Measurements from ENCODE around the gene ZMYND10.
A peak's percentile ranks its signal among the peaks of the same experiment; 100 is the strongest.

The ZMYND10 gene

DNA sequence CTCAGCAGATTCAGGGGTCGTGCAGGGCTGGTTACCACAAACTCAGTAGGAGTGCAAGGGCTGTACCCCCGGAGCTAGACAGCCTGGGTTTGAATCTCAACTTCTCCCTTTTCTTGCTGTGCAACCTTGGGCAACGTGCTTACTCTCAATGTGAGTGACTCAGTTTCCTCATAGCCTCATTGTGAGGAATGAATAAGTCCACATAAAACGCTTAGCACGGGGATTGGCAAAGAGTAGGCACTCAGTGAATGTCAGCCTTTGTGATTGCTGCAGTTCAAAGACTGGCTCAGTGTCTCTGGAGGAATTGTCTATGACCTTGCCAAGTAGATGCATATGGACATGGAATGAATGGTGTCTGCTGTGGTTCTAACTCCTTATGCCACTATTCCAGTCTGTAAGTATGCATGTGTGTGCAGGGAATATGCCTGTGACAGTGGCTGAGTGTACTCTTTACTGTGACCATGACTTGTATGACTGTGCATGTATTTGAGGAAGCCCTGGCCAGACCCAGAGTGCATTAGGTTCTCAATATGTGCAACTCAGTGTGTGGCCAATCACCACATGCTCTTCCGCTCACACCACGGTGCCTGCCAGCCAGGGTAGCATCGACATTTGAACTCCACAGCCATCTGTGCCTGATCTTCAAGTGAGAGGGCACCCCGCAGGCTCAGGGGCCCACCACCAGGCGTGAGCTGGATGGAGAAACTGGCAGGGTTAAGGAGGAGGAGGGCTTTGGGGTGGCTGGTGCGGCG, 45.4 kb downstream of the ZMYND10 start (continued):
- TF ChIP-seq, protein P1, sequence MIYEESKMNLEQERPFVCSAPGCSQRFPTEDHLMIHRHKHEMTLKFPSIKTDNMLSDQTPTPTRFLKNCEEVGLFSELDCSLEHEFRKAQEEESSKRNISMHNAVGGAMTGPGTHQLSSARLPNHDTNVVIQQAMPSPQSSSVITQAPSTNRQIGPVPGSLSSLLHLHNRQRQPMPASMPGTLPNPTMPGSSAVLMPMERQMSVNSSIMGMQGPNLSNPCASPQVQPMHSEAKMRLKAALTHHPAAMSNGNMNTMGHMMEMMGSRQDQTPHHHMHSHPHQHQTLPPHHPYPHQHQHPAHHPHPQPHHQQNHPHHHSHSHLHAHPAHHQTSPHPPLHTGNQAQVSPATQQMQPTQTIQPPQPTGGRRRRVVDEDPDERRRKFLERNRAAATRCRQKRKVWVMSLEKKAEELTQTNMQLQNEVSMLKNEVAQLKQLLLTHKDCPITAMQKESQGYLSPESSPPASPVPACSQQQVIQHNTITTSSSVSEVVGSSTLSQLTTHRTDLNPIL (CRISPR knock-in tag; IDR thresholded peaks at IDR 0.05; ENCODE audit: low read depth) = no peak
- TF ChIP-seq, protein P2, sequence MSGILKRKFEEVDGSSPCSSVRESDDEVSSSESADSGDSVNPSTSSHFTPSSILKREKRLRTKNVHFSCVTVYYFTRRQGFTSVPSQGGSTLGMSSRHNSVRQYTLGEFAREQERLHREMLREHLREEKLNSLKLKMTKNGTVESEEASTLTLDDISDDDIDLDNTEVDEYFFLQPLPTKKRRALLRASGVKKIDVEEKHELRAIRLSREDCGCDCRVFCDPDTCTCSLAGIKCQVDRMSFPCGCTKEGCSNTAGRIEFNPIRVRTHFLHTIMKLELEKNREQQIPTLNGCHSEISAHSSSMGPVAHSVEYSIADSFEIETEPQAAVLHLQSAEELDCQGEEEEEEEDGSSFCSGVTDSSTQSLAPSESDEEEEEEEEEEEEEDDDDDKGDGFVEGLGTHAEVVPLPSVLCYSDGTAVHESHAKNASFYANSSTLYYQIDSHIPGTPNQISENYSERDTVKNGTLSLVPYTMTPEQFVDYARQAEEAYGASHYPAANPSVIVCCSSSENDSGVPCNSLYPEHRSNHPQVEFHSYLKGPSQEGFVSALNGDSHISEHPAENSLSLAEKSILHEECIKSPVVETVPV (CRISPR knock-in tag; IDR thresholded peaks at IDR 0.05) = no peak
- TF ChIP-seq PPARA (CRISPR knock-in tag; IDR thresholded peaks at IDR 0.05; ENCODE audit: borderline replicate concordance) = no peak

DNA sequence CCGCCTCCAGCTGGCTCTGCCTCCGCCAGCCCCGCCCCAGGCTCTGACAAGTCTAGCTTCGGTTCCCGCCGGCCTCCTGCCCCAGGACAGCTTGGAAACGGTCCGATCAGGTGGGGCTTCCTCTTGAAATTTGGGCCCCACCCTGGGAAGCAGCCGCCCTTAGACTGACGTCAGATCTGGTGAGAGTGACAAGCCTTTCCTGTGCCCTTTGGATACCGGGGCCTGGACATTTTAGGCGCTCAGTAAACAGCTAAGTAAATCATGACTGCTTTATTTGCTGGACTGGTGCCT, 45.9 kb downstream of the ZMYND10 start:
- ATAC-seq = no peak
- no peak for TF ChIP-seq BACH2 (CRISPR knock-in tag; IDR thresholded peaks at IDR 0.05; ENCODE audit: borderline replicate concordance)
- no peak for TF ChIP-seq CSDC2 (CRISPR knock-in tag; IDR thresholded peaks at IDR 0.05)
- TF ChIP-seq, protein P3, sequence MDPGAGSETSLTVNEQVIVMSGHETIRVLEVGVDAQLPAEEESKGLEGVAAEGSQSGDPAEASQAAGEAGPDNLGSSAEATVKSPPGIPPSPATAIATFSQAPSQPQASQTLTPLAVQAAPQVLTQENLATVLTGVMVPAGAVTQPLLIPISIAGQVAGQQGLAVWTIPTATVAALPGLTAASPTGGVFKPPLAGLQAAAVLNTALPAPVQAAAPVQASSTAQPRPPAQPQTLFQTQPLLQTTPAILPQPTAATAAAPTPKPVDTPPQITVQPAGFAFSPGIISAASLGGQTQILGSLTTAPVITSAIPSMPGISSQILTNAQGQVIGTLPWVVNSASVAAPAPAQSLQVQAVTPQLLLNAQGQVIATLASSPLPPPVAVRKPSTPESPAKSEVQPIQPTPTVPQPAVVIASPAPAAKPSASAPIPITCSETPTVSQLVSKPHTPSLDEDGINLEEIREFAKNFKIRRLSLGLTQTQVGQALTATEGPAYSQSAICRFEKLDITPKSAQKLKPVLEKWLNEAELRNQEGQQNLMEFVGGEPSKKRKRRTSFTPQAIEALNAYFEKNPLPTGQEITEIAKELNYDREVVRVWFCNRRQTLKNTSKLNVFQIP (CRISPR knock-in tag; IDR thresholded peaks at IDR 0.05; ENCODE audit: borderline replicate concordance, low read depth) = no peak
- no peak for TF ChIP-seq ZNF70 (CRISPR knock-in tag; IDR thresholded peaks at IDR 0.05)
- TF ChIP-seq, protein P4, sequence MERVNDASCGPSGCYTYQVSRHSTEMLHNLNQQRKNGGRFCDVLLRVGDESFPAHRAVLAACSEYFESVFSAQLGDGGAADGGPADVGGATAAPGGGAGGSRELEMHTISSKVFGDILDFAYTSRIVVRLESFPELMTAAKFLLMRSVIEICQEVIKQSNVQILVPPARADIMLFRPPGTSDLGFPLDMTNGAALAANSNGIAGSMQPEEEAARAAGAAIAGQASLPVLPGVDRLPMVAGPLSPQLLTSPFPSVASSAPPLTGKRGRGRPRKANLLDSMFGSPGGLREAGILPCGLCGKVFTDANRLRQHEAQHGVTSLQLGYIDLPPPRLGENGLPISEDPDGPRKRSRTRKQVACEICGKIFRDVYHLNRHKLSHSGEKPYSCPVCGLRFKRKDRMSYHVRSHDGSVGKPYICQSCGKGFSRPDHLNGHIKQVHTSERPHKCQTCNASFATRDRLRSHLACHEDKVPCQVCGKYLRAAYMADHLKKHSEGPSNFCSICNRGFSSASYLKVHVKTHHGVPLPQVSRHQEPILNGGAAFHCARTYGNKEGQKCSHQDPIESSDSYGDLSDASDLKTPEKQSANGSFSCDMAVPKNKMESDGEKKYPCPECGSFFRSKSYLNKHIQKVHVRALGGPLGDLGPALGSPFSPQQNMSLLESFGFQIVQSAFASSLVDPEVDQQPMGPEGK (CRISPR knock-in tag; IDR thresholded peaks at IDR 0.05; ENCODE audit: borderline replicate concordance) = no peak
- TF ChIP-seq GLIS3 (CRISPR knock-in tag; IDR thresholded peaks at IDR 0.05) = no peak
- no peak for TF ChIP-seq ZNF8 (CRISPR knock-in tag; IDR thresholded peaks at IDR 0.05)
- no peak for TF ChIP-seq OSR1 (CRISPR knock-in tag; IDR thresholded peaks at IDR 0.05)
- TF ChIP-seq SNAI2 (CRISPR knock-in tag; IDR thresholded peaks at IDR 0.05) = no peak

DNA sequence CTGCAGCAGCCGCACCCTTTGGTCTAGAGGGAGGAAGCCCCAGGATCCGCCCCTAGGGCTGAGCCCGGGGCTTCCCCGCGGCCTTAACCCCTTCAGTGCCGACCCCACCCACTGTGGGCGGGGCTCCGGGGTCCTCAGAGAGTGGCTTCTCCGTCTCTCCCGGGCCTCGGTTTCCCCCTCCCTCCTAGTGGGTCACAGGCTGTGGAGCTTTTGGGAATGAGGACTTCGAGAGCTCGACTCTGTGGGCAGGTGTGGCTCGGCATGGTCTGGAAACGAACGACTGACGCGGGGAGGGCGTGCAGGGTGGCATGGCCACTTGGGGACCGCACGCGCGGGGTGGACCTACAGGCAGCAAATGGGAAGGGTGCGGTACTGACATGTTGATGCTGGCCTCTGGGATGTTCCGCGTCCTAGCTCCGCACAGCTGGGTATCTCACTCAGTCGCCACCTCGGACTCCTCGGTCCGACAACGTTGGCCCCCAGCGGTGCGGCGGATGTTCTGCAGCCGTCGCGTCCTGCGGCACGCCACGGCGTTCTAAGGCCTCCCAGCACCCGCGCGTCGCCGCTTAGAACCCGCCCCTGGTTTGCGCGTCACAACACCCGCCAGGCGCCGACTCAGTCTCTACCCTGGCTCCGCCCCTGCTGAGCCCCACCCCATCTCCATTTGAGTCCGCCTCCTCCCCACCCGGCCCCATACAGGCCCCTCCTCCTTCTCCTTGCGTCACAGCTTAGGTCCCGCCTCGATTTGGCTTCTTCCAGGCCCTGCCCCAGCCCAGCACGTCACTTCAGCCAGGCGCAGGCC, 46.5 kb downstream of the ZMYND10 start, which contains the start of the genes HYAL3 and NAA80:
HYAL3 (minus strand) TSS at position 570 of the 802 bp plus-strand sequence. CDS start 3,803 bp downstream, outside the sequence.
NAA80 (minus strand) TSS at position 570 of the 802 bp plus-strand sequence. CDS start 1,942 bp downstream, outside the sequence.
- TF ChIP-seq ZNF8 (CRISPR knock-in tag; IDR thresholded peaks at IDR 0.05) (peak; percentile 93), ZFP30 (CRISPR knock-in tag; IDR thresholded peaks at IDR 0.05) (no peak), ZFP3 (CRISPR knock-in tag; IDR thresholded peaks at IDR 0.05) (0 out of 2 replicates have a peak, but pooled peaks have one; percentile 26), GLIS3 (CRISPR knock-in tag; IDR thresholded peaks at IDR 0.05) (no peak)
- ATAC-seq = peak; percentile 90

DNA sequence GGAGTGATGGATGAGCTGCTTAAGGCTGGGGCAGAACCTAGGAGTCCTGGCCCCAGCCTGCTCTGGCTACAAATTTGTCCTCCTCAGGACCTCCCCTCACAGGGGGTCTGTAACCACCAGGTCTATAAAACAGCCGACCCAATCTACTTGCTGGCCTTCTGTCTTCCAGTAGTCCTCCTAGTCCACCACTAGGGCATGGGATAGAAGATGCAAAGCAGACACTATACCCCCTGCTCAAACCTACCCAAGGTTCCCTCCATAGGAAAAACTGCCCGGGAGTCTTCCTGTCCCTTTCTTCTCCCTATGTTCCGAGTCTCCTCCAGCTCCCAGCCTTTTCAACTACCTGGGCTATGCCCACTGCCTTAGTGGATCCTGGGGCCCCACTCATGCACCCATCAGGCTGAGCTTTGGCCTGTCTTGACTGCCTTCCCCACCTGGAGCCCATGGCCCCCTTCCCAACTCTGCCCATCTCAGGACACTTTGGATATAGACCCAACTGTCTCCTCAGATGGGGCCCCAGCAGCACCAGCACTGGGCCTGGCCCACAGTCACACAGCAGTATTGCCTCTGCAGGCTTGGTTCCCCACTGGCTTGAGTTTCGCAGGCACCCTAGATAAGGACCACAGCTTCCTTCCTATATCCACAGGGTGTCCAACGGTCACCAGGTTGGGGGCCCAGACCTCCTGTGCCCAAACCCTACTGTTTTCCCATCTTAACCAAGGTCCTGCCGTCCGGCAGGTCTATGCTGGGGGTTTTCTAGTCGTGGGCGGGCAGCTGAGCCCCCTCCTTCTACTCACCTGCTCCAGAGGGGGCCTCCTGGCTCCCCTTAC, 47.4 kb downstream of the ZMYND10 start:
- no peak for ATAC-seq
- TF ChIP-seq ISL1 (CRISPR knock-in tag; IDR thresholded peaks at IDR 0.05) (no peak), GLIS3 (CRISPR knock-in tag; IDR thresholded peaks at IDR 0.05) (no peak), ZNF8 (CRISPR knock-in tag; IDR thresholded peaks at IDR 0.05) (no peak), ARNTL (CRISPR knock-in tag; IDR thresholded peaks at IDR 0.05; ENCODE audit: borderline replicate concordance, low read depth) (no peak), ZFP30 (CRISPR knock-in tag; IDR thresholded peaks at IDR 0.05) (no peak), ZNF565 (CRISPR knock-in tag; conservative IDR thresholded peaks at IDR 0.05; ENCODE audit: low read depth) (no peak), RARB (CRISPR knock-in tag; IDR thresholded peaks at IDR 0.05) (no peak), OSR1 (CRISPR knock-in tag; IDR thresholded peaks at IDR 0.05) (no peak), ZC3H10 (CRISPR knock-in tag; IDR thresholded peaks at IDR 0.05) (no peak), TOX (CRISPR knock-in tag; IDR thresholded peaks at IDR 0.05; ENCODE audit: borderline replicate concordance) (no peak), SNAI2 (CRISPR knock-in tag; IDR thresholded peaks at IDR 0.05) (no peak), ZNF70 (CRISPR knock-in tag; IDR thresholded peaks at IDR 0.05) (no peak), ZFP3 (CRISPR knock-in tag; IDR thresholded peaks at IDR 0.05) (no peak)
- TF ChIP-seq, protein P2 (CRISPR knock-in tag; IDR thresholded peaks at IDR 0.05) = no peak
- TF ChIP-seq, protein P4 (CRISPR knock-in tag; IDR thresholded peaks at IDR 0.05; ENCODE audit: borderline replicate concordance) = no peak
- TF ChIP-seq, protein P1 (CRISPR knock-in tag; IDR thresholded peaks at IDR 0.05; ENCODE audit: low read depth) = no peak
